ENCODE measurements around the gene SAT1. TPM values are rescaled to one million over a fixed set of nuclear protein-coding genes. Genes with fewer than 3 reads are reported as not detected.
A peak's percentile ranks its signal among the peaks of the same experiment; 100 is the strongest.
"Not testable (repeated sequence)": the region's sequence is repeated elsewhere in the genome, so short reads cannot be mapped to it uniquely, and the experiment has no call there.

The SAT1 gene
- total RNA-seq, 1 donor from 2014 or later, result 108 TPM

DNA sequence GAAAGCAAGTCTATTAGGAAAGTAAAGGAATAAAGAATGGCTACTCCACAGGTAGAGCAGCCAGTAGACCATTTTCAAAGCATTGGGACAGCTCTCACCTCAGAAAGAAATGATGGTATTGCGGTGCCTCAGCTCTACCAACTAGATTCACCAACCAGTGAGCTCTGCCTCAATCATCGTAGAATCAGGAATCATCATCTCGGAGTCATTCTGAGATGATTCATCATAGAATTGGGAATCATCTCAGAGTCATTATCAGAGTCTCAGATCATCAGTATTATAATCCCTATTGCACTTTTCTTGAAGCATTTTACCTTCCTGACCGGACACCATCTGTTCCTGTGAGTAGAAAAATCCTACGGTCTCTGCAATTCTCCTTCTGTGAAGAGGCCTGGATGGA is 17.5 kb upstream of the SAT1 start:
- H3K27me3 Mint-ChIP-seq (ENCODE audit: low read depth), result no peaks in the 10 kb centered on the region
- DNase-seq (ENCODE audit: low read depth, low spot score), result no peak
- no peak overlapping the region for H3K27ac Mint-ChIP-seq (ENCODE audit: unreplicated experiment)
- TF ChIP-seq, protein P1, sequence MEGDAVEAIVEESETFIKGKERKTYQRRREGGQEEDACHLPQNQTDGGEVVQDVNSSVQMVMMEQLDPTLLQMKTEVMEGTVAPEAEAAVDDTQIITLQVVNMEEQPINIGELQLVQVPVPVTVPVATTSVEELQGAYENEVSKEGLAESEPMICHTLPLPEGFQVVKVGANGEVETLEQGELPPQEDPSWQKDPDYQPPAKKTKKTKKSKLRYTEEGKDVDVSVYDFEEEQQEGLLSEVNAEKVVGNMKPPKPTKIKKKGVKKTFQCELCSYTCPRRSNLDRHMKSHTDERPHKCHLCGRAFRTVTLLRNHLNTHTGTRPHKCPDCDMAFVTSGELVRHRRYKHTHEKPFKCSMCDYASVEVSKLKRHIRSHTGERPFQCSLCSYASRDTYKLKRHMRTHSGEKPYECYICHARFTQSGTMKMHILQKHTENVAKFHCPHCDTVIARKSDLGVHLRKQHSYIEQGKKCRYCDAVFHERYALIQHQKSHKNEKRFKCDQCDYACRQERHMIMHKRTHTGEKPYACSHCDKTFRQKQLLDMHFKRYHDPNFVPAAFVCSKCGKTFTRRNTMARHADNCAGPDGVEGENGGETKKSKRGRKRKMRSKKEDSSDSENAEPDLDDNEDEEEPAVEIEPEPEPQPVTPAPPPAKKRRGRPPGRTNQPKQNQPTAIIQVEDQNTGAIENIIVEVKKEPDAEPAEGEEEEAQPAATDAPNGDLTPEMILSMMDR (conservative IDR thresholded peaks at IDR 0.05), result no peak
- no peaks in the 10 kb centered on the region for H3K36me3 Mint-ChIP-seq (ENCODE audit: low read depth)
- no peaks in the 10 kb centered on the region for H3K9me3 Mint-ChIP-seq
- peaks cover 9% of the 10 kb centered on the region for H3K4me1 Mint-ChIP-seq
- no peak overlapping the region for H3K4me3 Mint-ChIP-seq

DNA sequence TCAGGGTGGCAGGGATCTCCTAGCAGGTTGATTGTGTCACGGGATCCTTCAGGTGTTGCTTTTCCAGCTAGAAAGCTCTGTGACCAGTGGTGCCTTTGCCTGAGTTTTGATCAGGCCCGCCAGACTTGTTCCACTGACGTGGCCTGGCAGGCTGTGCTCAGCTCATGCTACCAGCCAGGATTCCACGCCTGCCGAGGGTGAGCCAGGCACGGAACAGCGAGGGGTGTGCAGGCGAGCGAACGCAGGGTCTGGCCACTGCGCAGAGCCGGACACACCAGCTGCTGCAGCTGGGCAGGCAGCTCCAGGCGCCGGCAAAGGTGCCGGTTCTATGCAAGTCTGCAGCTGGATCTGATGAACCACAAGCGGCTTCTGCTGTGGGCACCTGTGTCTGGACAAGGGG is 17.1 kb upstream of the SAT1 start:
- TF ChIP-seq, protein P1 (conservative IDR thresholded peaks at IDR 0.05), result no peak
- H3K27me3 Mint-ChIP-seq (ENCODE audit: low read depth), result no peaks in the 10 kb centered on the region
- peaks cover 9% of the 10 kb centered on the region for H3K4me1 Mint-ChIP-seq
- DNase-seq (ENCODE audit: low read depth, low spot score), result no peak
- no peak overlapping the region for H3K4me3 Mint-ChIP-seq
- H3K36me3 Mint-ChIP-seq (ENCODE audit: low read depth), result no peaks in the 10 kb centered on the region
- H3K27ac Mint-ChIP-seq (ENCODE audit: unreplicated experiment), result peak overlapping the region; percentile 75
- no peaks in the 10 kb centered on the region for H3K9me3 Mint-ChIP-seq

DNA sequence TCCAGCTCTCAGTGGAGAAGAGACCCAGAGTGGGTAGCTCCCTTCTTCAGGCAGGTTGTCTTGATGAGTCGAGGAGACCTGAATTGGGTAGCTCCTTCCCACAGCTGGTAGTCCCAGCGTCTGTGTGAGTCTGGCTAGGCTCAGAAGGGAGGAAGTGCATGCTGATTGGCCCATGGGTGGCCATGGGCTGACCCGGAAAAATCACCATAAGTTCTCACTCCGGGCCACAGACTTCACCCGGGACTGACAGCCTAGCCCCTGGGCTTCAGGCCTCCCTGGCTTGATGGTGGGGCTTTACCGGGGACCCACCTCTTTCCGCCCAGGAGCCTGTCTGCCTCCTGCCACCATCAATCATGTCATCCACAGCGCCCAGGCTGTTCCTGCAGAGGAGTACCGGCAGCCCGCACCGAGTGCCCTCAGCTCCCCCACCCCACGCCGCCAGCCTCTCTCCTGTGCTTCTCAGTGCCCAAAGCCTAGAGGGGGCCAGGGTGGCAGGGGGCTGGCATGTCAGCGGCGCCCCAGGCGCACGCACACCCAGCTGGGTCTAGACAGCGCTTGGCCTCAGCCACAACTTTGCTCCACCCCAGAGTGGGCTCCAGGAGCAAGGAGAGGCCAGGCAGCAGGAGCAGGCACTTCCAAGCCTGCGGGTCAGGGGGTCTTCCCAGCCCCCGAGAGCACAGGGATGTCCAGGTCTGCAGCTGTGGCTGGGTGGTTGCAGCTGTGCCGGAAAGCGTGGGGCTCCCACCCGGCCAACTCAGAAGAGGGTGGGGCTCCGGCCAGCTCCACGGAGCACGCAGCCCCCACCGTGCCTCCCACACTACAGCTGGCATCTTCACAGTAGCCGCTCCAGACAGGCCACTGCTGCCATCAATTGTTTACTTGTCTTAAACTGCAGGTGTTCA is 16.1 kb upstream of the SAT1 start:
- TF ChIP-seq, protein P1 (conservative IDR thresholded peaks at IDR 0.05), result no peak
- H3K9me3 Mint-ChIP-seq, result no peaks in the 10 kb centered on the region
- H3K4me3 Mint-ChIP-seq, result no peak overlapping the region
- H3K27me3 Mint-ChIP-seq (ENCODE audit: low read depth), result no peaks in the 10 kb centered on the region
- peaks cover 9% of the 10 kb centered on the region for H3K4me1 Mint-ChIP-seq
- H3K36me3 Mint-ChIP-seq (ENCODE audit: low read depth), result no peaks in the 10 kb centered on the region
- no peak overlapping the region for H3K27ac Mint-ChIP-seq (ENCODE audit: unreplicated experiment)
- DNase-seq (ENCODE audit: low read depth, low spot score), result no peak

DNA sequence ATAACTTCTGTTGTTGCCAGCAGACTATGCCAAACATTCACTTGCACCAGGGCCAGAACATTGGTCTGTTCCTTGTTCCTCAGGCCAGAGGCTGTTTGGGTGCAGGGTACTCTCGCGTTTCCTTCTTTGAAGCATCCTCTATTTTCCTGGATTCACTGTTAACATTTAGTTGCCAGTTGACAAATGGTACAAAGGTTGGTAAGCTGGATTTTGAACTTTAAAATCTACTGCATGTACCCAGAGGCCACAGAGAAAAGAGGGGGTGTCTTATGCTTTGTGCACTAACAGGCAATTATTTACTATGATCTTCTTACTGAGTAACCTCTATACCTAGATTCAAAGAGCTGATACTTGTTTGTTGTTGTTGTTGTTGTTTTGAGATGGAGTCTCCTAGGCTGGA is 12.8 kb upstream of the SAT1 start:
- H3K27ac Mint-ChIP-seq (ENCODE audit: unreplicated experiment), result no peak overlapping the region
- no peak for DNase-seq (ENCODE audit: low read depth, low spot score)
- no peak overlapping the region for H3K4me3 Mint-ChIP-seq
- H3K4me1 Mint-ChIP-seq, result no peaks in the 10 kb centered on the region
- H3K9me3 Mint-ChIP-seq, result no peaks in the 10 kb centered on the region
- TF ChIP-seq, protein P1 (conservative IDR thresholded peaks at IDR 0.05), result no peak
- no peaks in the 10 kb centered on the region for H3K36me3 Mint-ChIP-seq (ENCODE audit: low read depth)
- H3K27me3 Mint-ChIP-seq (ENCODE audit: low read depth), result no peaks in the 10 kb centered on the region

DNA sequence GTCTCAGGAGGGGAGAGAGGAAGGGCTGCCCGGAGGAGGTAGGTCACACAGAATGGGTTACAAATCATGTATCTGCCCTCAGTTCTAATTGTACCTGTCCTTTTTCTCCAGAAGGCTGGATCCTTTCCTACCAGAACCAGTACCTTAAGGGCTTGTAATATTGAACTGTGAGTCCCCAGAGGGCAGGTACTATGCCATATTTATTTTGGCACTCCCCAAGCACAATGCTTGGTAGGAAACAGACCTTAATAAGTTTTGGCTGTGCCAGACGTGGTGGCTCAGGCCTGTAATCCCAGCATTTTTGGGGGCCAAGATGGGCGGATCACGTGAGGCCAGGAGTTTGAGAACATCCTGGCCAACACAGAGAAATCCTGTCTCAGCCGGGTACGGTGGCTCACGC is 11.9 kb upstream of the SAT1 start:
- not testable (repeated sequence) for H3K4me1 Mint-ChIP-seq

DNA sequence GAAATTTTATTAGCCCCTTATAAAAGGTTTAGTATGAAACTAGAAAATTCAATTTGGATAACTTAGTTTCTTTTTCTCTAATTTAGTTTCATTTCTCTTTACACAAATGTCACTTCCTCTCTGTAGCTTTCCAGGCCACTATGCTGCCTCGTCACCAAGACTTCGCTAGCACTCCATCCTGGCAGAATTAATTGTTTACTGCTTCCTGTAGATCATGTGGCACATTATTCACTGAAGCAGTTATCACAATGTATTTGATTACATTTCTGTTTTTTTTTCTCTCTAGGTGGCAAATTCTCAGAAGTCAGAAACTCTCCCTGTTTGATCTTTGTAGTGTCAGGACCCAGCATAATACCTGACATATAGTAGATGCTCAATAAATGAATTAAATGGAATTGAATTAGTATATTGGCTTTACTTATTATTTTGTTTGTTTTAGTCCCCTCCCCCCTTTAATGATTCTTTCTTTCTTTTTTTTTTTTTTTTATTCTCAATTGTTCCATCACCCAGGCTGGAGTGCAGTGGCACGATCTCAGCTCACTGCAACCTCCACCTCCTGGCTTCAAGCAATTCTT is 9.3 kb upstream of the SAT1 start:
- Mint-ChIP-seq H3K27me3 (ENCODE audit: low read depth) (no peaks in the 10 kb centered on the region), H3K4me3 (no peak overlapping the region), H3K27ac (ENCODE audit: unreplicated experiment) (no peak overlapping the region), H3K36me3 (ENCODE audit: low read depth) (no peaks in the 10 kb centered on the region), H3K9me3 (no peaks in the 10 kb centered on the region), H3K4me1 (no peaks in the 10 kb centered on the region)
- no peak for DNase-seq (ENCODE audit: low read depth, low spot score)
- TF ChIP-seq, protein P1 (conservative IDR thresholded peaks at IDR 0.05), result no peak

More for the DNA sequence above, 11.9 kb upstream of the SAT1 start:
- not testable (repeated sequence) for H3K9me3 Mint-ChIP-seq; H3K36me3 Mint-ChIP-seq (ENCODE audit: low read depth); H3K27me3 Mint-ChIP-seq (ENCODE audit: low read depth); H3K27ac Mint-ChIP-seq (ENCODE audit: unreplicated experiment); DNase-seq (ENCODE audit: low read depth, low spot score); H3K4me3 Mint-ChIP-seq

Measured in neural crest cell (in vitro differentiated cells).